Left forelimb (tissue), 1 donor: ENCODE measurements around the gene LORICRIN.

Experiments used
- DNase-seq: peaks from one replicate; pipeline ENCODE4 v3.0.0-alpha.2; 2018; ENCODE audit warnings: low spot score

The LORICRIN gene

DNA sequence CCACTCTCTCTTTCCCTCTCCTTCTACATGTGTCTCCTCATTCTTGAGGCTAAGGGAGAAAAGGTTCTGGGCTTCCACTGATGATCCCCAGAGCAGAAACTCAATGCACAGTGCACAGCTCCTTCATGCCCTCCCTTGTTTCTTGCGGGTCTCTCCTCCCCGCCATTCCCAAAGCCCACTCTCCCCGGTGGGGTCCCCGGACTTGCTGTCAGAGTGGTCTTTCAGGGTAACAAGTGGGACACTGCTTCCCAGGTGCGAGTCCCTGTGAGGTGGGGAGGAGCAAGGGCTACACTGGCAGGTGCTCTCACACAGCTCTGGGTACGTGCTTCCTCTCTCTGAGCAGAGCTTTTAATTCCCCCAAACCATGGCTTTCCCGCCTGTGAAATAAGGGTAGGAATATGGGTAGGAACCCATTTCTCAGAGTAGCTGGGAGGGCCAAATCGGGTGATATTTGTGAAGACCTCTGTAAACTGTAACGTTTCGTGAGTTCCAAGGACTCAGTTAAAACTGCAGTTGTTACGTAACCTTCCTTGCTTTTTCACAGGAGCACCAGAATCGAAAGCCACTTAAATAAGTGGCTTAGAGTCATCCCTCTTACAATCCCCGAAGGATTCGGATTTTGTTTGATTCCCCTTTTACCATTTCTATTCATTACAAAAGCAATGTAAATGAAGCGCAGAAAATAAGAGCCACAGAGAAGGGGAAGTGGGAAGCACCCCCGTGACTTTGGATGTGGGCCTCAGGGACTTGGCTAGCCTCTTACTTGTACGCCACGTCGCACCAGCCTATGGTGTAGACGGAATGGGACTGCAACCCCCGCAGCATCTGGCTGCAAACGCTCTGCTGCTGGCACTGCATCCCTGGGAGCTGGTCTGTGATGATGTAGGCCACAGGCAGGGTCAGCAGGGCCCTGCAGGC is 47.1 kb downstream of the LORICRIN start:
- DNase-seq = no peak

DNA sequence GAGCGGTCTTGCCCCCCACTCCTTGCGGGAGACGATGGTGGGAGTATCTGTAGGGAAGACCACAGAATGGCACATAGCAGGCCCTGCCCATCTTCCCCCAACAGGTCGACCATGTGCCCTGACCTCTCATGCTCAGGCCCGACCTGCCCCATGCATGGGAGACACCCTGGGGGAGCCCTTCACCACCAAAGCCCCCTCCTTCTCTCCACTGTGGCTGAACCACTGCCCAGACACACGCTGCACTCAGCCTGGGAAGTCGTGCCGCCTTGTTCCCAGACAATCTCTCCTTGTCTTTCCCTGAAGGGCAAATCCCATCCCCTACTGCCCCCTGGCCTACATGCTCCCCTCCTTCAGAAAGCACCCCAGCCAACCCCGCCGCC is 47.7 kb downstream of the LORICRIN start:
- no peak for DNase-seq

DNA sequence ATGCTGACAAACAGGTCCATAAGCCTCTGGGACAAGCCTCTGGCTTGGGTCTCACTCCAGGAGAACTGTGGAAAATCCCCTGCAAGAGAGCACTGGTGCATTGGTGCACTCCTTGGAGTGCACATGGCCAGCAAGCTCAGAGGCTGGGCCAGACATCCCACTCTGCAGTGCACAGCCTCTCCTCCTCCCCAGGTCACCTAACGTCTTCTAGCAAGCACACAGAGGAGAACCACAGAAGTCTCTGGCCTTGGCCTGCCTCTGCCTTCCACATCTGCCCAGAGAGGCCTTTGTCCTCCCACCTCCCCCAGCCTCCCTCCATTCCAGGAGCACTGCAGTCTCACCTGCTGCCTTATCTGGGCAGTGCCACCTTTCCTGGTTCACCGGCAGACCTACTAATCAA is 49.1 kb downstream of the LORICRIN start:
- no peak for DNase-seq

DNA sequence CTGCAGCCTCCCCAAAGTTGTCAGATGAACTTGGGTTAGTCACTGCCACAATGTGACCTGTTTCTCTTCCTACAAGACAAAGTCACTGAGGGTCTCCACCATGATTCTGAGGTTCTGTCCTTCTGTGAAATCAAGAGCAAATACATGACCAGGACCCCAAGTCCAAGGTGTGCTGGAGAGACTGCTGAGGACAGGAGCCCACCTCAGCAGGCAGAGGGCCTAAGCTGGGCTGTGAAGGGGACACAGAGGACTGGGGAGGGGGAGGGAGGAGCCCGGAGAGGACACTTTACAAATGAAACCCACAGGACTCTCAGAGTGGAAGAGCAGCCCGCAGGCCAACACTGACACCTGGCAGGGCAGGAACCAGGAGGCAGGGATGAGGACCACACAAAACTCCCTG is 50.0 kb downstream of the LORICRIN start:
- DNase-seq = no peak

- no peak for DNase-seq
These were observed 51.0 kb downstream of the LORICRIN start for GRCh38 chr1:153310526-153310925.
